ENCODE results near the gene RPN2.

Gene RPN2

DNA sequence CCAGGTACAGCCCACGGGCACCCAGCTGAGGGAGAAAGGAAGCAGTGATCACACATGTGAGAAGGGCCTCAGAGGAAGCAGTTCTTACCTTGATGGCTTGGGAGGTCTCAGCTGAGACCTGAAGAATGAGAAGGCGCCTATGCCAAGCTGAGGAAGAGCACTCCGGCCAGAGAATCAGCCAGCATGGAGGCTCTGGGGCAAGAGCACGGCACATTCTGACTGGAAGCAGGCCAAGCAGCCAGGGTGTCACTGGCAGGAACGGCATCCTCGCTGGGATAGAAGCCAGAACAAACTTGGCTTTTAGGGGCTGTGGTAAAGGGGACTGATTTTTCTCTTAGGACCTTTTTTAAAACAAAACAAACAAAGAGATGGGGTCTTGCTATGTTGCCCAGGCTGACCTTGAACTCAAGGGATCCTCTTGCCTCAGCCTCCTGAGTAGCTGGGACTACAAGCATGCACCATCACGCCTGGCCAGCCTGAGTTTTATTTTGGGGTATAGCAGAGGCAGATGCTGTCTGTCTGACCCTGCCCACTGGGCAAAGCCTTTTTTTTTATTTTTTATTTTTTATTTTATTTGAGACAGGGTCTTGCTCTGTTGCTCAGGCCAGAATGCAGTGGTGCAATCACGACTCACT is 64.9 kb downstream of the RPN2 start:
- DNase-seq = no peak

GRCh38 chr20:37244572-37244957 is 65.4 kb downstream of the RPN2 start:
- DNase-seq = peak; percentile 28 to 69 (median 66)

- DNase-seq = peak; percentile 90 to 98 (median 96)
These were observed 66.4 kb downstream of the RPN2 start for GRCh38 chr20:37245216-37246150.

GRCh38 chr20:37246736-37247135 is 67.6 kb downstream of the RPN2 start:
- no peak for DNase-seq

DNA sequence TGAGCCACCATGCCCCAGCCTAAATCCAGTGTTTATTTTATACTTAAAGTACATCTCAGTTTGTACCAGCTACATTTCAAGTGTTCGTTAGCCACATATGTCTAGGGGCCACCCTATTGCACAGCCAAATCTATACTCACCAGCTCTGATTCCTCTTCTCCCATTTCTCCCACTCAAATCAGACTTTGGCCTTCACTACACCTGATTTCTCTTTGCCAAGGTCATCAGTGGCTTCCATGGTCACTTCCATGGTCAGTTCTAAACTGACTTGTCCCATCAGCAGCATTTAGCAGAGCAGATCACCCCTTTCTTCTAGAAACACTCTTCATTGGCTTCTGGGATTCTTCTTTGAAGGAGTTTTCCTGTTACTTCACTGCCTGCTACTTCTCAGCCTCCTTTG is 68.4 kb downstream of the RPN2 start:
- DNase-seq = no peak

DNA sequence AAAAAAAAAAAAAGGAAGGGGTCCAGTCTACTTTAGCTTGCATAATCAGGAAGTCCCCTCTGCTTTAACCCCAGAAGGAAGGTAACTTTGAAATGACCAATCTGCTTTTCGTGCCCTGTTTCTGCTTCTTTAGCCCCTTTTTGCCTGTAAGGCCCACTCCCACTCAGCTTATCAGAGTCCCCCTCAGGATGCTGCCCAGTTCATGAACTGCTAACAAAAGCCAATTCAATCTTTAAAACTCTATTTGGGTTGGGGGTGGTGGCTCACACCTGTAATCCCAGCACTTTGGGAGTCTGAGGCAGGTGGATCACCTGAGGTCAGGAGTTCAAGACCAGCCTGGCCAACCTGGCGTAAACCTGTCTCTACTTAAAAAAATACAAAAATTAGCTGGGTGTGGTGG is 70.2 kb downstream of the RPN2 start:
- DNase-seq = no peak

DNA sequence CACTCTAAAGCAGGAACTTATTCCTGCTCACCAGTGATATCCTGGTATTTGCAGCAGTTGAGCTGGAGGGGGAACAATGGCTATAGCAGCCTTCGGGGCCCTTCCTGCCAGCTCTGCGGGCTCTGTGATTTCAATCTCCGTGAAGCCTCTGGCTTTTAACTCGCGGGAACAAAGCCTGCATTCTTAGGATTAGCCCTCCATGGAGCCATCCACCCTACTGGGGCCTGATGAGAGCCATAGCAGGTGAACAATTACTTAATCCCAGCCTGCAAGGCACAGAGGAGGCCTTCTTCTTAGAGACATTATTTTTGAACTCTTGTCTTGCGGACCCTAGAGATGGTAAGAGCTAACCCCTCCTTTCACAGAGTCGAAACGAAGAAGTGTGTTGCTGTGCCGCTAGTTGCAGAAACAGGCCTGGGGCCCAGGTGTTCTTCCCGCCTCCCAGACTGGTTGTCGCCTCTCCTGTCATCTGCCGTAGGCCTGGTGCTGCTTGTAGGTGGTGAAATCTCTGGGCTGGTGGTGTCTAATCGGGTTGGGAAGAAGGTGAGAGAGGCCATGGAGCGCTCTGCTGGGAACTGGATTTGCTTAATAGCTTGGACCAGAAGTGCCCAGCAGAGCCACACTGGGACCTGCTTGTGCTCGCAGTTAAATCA is 72.8 kb downstream of the RPN2 start:
- no peak for DNase-seq

DNA sequence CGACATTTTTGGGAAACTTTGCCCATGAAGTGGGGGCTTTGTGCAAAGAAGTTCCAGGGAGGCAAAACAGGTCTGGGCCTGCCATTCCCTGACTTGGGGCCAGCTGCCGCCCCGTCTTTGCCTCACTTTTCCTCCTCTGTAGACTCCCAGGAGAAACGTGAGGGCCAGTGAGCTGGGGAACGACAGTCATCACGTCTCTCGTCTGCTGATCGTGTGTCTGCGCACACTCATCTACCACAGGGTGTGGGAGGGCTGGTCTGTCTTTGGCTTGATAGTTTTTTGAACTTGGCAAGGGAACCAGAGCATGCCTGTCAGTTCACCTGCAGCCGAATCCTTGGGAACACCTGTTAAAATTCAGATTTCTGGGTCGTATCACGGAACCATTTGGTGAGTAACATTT is 74.0 kb downstream of the RPN2 start:
- DNase-seq = no peak

DNA sequence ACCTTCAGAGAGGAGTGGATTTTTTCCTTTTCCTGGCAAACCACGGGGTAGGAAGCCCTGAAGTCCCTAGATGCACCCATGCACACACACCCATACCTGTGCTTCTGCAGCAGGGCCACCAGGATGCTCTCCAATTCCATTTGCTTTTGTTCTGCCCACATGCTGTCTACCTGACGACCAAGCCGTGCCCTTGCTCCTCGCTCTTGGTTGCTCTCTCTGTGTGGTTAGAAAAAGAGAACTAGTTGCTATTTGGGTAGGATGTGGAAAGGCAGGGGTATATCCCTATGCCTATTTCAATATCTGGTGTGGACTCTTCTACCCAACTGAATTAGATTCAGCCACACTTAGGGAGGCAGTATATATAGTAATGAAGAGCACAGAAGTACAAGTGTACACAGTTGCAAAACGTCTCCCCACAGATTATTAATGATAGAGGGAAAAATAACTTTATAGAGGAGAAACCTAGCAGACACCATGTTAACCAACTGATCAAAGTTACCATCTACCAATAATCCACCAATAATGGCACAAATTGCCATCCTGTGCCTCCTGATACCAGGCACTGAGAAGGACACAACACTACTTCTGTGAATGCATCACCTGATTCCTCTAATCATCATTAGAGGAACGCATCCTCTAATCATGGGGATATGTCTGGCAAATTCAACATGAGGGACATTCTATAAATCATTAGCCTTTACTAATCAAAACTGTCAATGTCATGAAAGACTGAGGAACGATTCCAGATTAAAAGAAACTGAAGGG is 75.2 kb downstream of the RPN2 start:
- DNase-seq = no peak

DNA sequence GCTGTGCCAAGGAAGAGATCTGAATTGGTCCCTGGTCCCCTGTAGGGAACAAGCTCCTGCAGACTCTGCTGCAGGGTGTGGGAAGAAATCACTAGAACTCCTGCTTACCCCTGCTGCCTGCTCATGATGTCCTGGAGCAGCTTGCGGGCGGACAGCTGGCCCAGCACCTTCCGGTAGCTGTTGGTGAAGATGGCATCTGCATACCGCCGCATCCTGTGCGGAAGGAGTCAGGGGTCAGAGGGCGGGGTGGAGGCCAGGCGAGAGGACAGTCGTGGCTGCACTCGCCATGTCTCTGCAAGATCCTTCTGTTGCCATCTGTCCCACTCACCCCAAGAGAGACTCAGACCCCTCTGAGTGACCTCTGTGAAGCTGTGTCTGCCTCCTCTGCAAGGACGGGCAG is 77.2 kb downstream of the RPN2 start:
- DNase-seq = no peak

GRCh38 chr20:37257530-37257929 is 78.4 kb downstream of the RPN2 start:
- no peak for DNase-seq

- peak in 2 of 3 experiments; percentile 67 to 86 for DNase-seq
These were observed 78.9 kb downstream of the RPN2 start for GRCh38 chr20:37257988-37258387.

DNA sequence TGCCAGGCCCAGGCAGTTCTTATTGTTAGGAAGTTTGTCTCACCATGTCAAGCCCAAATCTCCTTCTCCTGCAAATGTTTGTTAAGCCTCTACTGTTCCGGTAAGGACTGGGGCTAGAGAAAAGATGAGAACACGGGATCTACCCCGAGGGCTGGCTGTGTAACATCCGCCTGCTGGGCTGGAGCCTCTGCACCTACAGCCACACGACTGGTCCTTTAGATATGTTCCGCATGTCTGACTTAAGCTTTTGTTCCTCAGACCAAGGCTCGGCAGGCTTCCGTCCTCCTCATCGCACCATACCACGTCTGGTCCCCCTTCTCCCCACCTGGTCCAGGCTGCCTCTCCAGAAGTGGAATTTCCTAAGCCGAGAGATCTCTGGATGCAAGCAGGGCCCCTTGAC is 79.9 kb downstream of the RPN2 start:
- DNase-seq = no peak

DNA sequence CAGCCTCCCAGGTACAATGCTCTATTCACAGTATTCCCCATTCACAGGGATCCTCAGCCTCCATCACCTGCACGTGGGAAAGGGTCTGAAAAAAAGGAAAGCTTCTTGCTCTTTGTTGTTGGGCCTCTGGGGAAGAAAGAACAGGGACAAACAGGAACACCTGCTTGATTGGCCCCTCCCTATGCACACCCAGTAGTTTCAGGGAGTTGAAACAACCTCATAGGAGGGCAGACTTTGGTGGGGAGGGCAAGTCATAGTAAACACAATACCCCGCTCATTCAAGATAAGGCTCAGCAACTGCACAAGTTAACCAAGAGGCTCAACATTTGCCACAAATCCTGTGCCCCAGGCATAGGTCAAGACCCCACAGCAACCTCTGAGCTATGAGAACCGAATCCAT is 80.7 kb downstream of the RPN2 start:
- DNase-seq = peak; percentile 43 to 78 (median 75)

GRCh38 chr20:37260923-37261322 is 81.8 kb downstream of the RPN2 start:
- no peak for DNase-seq

DNA sequence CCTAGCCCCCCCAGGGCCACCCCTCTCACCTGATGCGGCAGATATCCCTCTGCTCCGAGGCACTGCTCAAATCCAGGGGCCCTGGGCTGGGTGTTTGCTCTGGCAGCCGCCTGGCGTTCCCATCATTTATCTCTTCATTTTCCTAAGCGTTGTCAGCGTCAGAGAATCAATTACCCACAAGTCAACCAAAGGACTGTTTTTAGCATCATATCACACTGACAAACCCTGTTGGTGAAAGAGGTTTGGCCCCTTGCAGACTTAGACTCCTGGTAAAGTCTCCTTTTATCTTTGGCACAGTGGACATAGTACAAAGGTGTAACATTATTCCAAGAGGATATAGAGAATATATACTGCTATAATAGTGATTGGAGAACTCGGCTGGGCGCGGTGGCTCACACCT is 82.6 kb downstream of the RPN2 start, which contains the start of gene GHRH:
Gene GHRH (minus strand): TSS at position 101 of the 400 bp plus-strand sequence. CDS start 4,925 bp downstream, outside the sequence.
- peak in 2 of 3 experiments; percentile 31 to 61 for DNase-seq

DNA sequence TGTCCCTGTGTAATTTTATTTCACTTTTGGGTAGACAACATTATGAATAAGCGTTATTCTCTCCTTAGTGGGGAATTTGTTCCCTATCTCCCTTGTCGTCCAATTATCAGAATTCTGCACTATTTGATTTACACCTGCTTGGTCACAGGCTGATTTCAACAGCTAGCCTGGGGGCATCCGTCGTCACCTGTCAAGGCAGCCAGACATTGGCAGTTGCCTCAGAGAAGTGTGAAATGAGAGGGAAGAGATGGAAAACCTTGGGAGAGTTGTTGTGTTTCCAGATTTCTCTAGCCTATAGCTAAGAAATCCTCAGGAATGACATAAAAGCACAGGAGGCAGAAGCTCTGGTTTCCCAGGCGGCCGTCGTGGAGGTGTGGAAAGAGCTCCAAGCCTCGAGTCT is 83.4 kb downstream of the RPN2 start:
- DNase-seq = peak in 2 of 3 experiments; percentile 77 to 92

GRCh38 chr20:37263686-37264085 is 84.6 kb downstream of the RPN2 start:
- no peak for DNase-seq

GRCh38 chr20:37265152-37265551 is 86.0 kb downstream of the RPN2 start:
- no peak for DNase-seq

DNA sequence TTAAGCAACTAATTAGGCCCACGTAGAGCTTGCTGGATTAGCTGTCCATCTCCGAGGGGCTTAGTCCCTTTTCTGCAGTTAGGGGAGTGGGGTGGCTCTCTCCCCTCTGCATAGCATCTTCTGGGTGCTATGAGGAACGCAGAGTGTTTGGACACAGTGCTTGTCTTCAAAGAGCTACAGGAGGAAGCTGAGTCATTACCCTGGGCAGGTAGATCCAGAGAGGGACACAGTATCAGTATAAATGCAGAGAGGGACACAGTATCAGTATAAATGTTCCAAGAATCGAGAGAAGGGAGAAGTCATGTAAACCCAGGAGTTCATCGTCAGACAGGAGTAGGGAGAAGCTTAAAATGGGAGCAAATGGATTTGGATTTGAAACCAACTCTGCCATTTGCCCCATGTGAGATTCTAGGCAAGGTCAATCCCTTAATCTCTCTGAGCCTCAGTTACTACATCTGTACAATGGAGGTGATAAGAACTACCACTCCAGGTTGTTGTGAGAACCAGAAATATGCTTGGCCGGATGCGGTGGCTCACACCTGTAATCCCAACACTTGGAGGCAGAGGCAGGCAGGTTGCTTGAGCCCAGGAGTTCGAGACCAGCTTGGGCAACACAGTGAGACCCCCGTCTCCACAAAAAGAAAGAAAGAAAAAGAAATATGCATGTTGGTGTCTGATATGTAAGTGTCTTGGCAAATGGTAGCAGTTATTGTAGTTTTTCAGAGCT is 88.0 kb downstream of the RPN2 start:
- no peak for DNase-seq

- peak in 2 of 3 experiments; percentile 29 to 64 for DNase-seq
These were observed 88.7 kb downstream of the RPN2 start for GRCh38 chr20:37267667-37268313.
